ENCODE measurements around the gene LRRC75B.
"Not testable (repeated sequence)": the region's sequence is repeated elsewhere in the genome, so short reads cannot be mapped to it uniquely, and the experiment has no call there.

DNA sequence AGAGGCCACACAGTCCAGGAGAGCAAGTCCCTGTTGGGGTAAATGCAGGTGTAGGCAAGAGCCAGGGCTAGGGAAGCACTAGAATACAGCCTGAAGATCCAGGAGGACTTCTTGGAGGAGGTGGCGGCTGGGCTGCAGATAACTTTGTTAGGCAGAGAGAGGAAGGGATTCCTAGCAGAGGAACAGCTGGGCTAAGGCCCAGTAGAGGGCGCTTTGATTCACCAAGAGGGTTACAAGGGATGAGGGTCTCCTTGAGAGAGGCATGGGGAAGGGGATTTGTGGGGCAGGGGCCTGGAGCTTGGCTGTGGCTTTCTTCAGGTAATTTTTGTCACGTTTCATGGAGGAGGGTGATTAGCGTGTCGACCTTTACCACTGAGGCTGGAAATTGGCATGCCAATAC, 28.4 kb upstream of the LRRC75B start:
- TF ChIP-seq POLR2A (IDR thresholded peaks at IDR 0.05; ENCODE audit: low read depth, low read length); POLR2AphosphoS5 (IDR thresholded peaks at IDR 0.05; ENCODE audit: low read depth, low read length); SPI1 (IDR thresholded peaks at IDR 0.05; ENCODE audit: low read depth, low read length); TAF1 (IDR thresholded peaks at IDR 0.05; ENCODE audit: low read depth, low read length); PAX5 (IDR thresholded peaks at IDR 0.05; ENCODE audit: insufficient read depth, low read length, severe bottlenecking): not testable (repeated sequence)

Measured in GM12891 (cell line).